Inferior parietal cortex (tissue), 1 donor: ENCODE measurements around the gene NRG4.
"Not testable (repeated sequence)": the region's sequence is repeated elsewhere in the genome, so short reads cannot be mapped to it uniquely, and the experiment has no call there.

Experiments
- DNase-seq: peaks from one replicate; pipeline ENCODE4 v3.0.0-alpha.2; 2016; ENCODE audit errors: extremely low spot score

NRG4 gene

GRCh38 chr15:75994220-75994619 is 18.0 kb downstream of the NRG4 start:
- DNase-seq: no peak

GRCh38 chr15:75992897-75993296 is 19.3 kb downstream of the NRG4 start:
- no peak for DNase-seq

- no peak for DNase-seq
Measured at GRCh38 chr15:75989875-75990274, 22.3 kb downstream of the NRG4 start.

GRCh38 chr15:75989045-75989444 is 23.2 kb downstream of the NRG4 start:
- DNase-seq: no peak

GRCh38 chr15:75985971-75986370 is 26.3 kb downstream of the NRG4 start:
- no peak for DNase-seq

GRCh38 chr15:75984706-75985105 is 27.5 kb downstream of the NRG4 start:
- DNase-seq: not testable (repeated sequence)

- DNase-seq: no peak
Measured at GRCh38 chr15:75982468-75982867, 29.8 kb downstream of the NRG4 start.

- DNase-seq: no peak
Measured at GRCh38 chr15:75981149-75981815, 30.9 kb downstream of the NRG4 start.

- DNase-seq: not testable (repeated sequence)
Measured at GRCh38 chr15:75976766-75977165, 35.5 kb downstream of the NRG4 start.

- no peak for DNase-seq
Measured at GRCh38 chr15:75966073-75966472, 46.2 kb downstream of the NRG4 start.

- DNase-seq: no peak
Measured at GRCh38 chr15:75961331-75961730, 50.9 kb downstream of the NRG4 start.

GRCh38 chr15:75955720-75956119 is 56.5 kb downstream of the NRG4 start:
- no peak for DNase-seq

- no peak for DNase-seq
Measured at GRCh38 chr15:75952525-75952924, 59.7 kb downstream of the NRG4 start.

GRCh38 chr15:75948761-75949296 is 63.4 kb downstream of the NRG4 start:
- DNase-seq: no peak

- DNase-seq: peak; percentile 15
Measured at GRCh38 chr15:75947092-75947491, 65.1 kb downstream of the NRG4 start.

GRCh38 chr15:75945953-75946352 is 66.3 kb downstream of the NRG4 start:
- DNase-seq: no peak

- no peak for DNase-seq
Measured at GRCh38 chr15:75943713-75944215, 68.5 kb downstream of the NRG4 start.

GRCh38 chr15:75943246-75943645 is 69.0 kb downstream of the NRG4 start:
- DNase-seq: no peak

- no peak for DNase-seq
Measured at GRCh38 chr15:75942464-75942863, 69.8 kb downstream of the NRG4 start.

- DNase-seq: no peak
Measured at GRCh38 chr15:75930866-75931265, 81.4 kb downstream of the NRG4 start.

- no peak for DNase-seq
Measured at GRCh38 chr15:75929799-75930565, 82.2 kb downstream of the NRG4 start.

- no peak for DNase-seq
Measured at GRCh38 chr15:75928680-75929608, 83.3 kb downstream of the NRG4 start.
